Transverse colon (tissue), 3 donors: Measurements from ENCODE around the gene ZNF780A.

ENCODE experiments used
- POLR2A ChIP-seq: fragments of 450-650 bp; IDR thresholded peaks from one replicate; pipeline ENCODE4 v1.6.1; 2016; ENCODE audit warnings: antibody characterized with exemption, mild to moderate bottlenecking, moderate library complexity
- TF ChIP-seq, protein P1 (sequence below), 5 experiments: fragments of 200-600 bp in 3 of 5; fragments of 450-650 bp in 2 of 5; sonication (generic) in 3 of 5; IDR thresholded peaks; 1 replicate in 2 of 5; 2 replicates in 3 of 5; pipeline ENCODE4 v1.5.1; 2016 to 2017; ENCODE audit warnings: antibody characterized with exemption in 5 of 5, inconsistent platforms in 3 of 5, mild to moderate bottlenecking in 2 of 5, moderate library complexity in 1 of 5

DNA sequence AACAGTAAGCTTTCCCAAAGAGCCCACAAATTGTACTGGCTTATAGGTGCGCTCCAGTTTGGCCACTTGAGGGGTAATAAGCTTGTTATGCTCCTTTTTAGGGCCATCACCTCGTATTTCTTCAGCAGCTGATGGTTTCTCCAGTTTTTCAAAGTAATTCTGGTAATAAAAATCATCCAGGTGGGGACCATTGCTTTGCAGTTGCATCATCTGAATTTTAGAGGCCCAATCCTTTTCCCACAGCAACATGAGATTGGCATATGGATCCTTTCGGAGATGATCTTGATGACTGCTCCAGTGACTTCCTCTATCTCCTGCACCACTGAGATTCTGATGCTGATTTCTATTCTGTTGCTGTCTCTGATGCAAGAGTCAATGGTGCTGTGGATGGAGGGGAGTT, 66.8 kb downstream of the ZNF780A start:
- TF ChIP-seq, protein P1, sequence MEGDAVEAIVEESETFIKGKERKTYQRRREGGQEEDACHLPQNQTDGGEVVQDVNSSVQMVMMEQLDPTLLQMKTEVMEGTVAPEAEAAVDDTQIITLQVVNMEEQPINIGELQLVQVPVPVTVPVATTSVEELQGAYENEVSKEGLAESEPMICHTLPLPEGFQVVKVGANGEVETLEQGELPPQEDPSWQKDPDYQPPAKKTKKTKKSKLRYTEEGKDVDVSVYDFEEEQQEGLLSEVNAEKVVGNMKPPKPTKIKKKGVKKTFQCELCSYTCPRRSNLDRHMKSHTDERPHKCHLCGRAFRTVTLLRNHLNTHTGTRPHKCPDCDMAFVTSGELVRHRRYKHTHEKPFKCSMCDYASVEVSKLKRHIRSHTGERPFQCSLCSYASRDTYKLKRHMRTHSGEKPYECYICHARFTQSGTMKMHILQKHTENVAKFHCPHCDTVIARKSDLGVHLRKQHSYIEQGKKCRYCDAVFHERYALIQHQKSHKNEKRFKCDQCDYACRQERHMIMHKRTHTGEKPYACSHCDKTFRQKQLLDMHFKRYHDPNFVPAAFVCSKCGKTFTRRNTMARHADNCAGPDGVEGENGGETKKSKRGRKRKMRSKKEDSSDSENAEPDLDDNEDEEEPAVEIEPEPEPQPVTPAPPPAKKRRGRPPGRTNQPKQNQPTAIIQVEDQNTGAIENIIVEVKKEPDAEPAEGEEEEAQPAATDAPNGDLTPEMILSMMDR (IDR thresholded peaks at IDR 0.05) = no peak
- TF ChIP-seq POLR2A = no peak
